ENCODE measurements around the gene CST9.

CST9 gene, protein sequence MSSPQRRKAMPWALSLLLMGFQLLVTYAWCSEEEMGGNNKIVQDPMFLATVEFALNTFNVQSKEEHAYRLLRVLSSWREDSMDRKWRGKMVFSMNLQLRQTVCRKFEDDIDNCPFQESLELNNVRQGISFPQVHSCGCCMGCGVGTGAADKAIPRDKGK

DNA sequence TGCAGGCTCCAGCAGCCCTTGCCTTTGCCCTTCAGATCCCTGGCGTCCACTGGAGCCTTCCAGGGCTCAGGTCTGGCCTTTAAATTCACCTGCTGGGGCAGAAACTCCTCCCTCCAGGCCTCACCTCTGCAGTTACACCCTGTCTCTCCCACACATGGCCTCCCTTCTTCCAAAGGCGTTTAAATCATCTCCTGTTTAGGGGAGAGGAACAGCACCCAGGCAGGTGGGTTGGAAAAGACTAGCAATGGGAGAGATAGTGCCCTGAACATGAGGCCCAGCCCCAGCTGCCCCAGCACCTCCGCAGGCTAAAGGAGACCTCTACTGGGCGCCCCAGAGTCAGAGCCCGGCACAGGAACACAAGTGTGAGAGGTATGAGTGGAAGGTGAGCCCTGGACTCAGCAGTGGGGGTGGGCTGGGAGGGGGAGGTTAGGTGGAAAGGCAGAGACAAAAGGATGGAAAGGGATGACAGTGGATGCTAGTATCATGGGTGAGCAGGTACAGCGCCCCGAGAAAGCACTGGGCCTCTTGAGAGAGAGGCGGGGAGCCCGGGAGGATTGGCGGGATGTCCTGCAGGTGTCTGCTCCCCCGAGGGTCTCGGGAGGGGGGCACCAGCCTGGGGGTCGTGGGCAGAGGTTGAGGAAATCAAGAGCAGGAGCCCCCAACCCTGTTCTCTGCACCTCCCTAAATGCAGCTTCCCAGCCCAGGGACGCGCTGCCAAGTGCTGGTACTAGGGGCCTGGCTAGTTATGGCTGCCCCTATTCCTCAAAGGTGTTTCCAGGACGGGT is at the start of gene CST9:
TSS of gene CST9 (minus strand) at position 51 of the 785 bp plus-strand sequence. CDS start 53 bp downstream, outside the sequence.
- DNase-seq (ENCODE audit: low spot score), result no peak

- no peak for DNase-seq (ENCODE audit: low spot score)
These were observed 49.0 kb upstream of the CST9 start for GRCh38 chr20:23654717-23655116.

DNA sequence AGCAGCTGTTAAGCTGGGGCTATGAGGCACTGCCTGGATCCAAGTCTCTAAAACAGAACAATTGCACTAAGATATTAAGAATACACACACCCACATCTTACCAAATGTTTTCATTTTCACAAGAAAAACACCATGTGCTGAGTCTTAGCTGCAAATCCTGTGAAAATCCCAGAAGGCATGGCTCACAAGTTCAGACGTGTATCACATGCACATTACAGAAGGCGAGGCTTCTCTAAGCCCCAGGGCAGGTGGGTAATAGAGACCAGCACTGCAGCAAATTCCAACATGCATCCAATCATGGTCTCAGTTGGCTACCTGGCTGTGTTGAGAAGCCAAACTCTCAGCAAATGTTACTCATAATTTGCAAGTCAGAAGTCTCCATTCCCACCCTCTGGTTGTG is 48.3 kb upstream of the CST9 start:
- DNase-seq (ENCODE audit: low spot score), result no peak

- no peak for DNase-seq (ENCODE audit: low spot score)
These were observed 47.8 kb upstream of the CST9 start for GRCh38 chr20:23653400-23653938.

- DNase-seq (ENCODE audit: low spot score), result no peak
These were observed 47.2 kb upstream of the CST9 start for GRCh38 chr20:23652926-23653325.

DNA sequence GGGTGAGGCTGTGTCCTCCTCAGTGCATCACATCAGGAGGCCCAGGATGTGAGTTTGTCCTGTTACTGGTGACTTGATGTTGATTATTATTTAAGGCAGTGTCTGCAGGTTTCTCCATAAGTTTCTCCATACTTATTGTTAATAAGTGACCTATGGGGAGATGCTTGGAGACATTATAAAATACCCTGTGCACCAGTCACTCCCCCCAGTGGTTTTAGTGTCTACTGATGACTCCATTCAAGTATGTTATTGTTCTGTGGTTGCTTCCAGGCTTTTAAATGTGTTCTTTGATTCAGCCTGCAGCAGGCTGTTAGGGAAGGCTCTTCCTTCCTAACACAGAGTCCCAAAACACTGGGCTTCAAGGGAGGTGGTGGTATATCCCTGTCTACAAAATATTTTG is 46.7 kb upstream of the CST9 start:
- DNase-seq (ENCODE audit: low spot score), result no peak

DNA sequence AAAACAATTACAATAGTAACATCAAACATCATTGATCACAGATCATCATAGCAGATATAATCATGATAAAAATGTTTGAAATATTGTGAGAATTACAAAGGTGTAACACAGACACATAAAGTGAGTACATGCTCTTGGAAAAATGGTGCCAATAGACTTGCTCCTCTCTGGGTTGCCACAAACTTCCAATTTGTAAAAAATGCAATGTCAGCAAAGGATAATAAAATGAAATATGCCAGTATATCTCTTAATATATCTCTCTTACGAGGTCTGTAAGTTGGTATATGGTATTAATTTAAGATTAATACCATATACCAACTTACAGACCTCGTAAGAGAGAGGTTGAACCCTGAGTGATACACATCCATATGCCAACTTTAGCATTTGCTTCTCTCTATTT is 45.4 kb upstream of the CST9 start:
- DNase-seq (ENCODE audit: low spot score), result no peak

GRCh38 chr20:23649830-23650417 is 44.2 kb upstream of the CST9 start:
- DNase-seq (ENCODE audit: low spot score), result no peak

GRCh38 chr20:23649242-23649641 is 43.5 kb upstream of the CST9 start:
- DNase-seq (ENCODE audit: low spot score), result no peak

GRCh38 chr20:23647346-23647745 is 41.6 kb upstream of the CST9 start:
- DNase-seq (ENCODE audit: low spot score), result no peak

- DNase-seq (ENCODE audit: low spot score), result no peak
These were observed 40.6 kb upstream of the CST9 start for GRCh38 chr20:23646106-23646873.

- no peak for DNase-seq (ENCODE audit: low spot score)
These were observed 39.9 kb upstream of the CST9 start for GRCh38 chr20:23645575-23645974.

DNA sequence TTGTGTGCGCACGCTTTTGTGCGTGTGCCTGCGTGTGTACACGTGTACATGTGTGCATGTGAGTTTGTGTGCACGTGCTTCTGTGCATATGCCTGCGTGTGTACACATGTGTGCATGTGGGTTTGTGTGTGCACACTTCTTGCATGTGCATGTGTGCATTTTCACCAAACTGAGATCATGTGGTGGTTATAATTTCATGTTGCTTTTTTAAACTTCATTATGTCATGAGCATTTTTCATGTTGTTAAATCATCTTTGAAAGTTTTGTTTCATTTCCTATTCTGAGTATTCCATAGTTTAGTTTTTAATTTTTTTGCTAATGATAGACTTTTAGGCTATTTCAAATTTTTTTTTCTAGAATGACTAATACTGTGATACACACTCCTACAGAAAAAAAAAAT is 38.4 kb upstream of the CST9 start:
- DNase-seq (ENCODE audit: low spot score), result no peak

GRCh38 chr20:23643659-23644058 is 37.9 kb upstream of the CST9 start:
- no peak for DNase-seq (ENCODE audit: low spot score)

GRCh38 chr20:23641936-23642751 is 36.4 kb upstream of the CST9 start:
- peak; percentile 6 for DNase-seq (ENCODE audit: low spot score)

- no peak for DNase-seq (ENCODE audit: low spot score)
These were observed 35.3 kb upstream of the CST9 start for GRCh38 chr20:23640671-23641667.

GRCh38 chr20:23640018-23640601 is 34.4 kb upstream of the CST9 start:
- no peak for DNase-seq (ENCODE audit: low spot score)

GRCh38 chr20:23639490-23639958 is 33.8 kb upstream of the CST9 start:
- DNase-seq (ENCODE audit: low spot score), result peak; percentile 22

GRCh38 chr20:23638309-23638708 is 32.6 kb upstream of the CST9 start:
- DNase-seq (ENCODE audit: low spot score), result no peak

Measured in LoVo (cell line).